Fibroblast of mammary gland (primary cell): ENCODE measurements around the gene RAB40C.

ENCODE experiments used
- DNase-seq: peaks from one replicate; pipeline ENCODE4 v3.0.0-alpha.2; 2010; ENCODE audit warnings: low read depth
- H3K4me3 ChIP-seq: 2 replicates; pipeline ENCODE4 v1.5.1; 2011; ENCODE audit warnings: low read depth, mild to moderate bottlenecking, low read length, moderate library complexity; ENCODE audit not compliant: control insufficient read depth
- TF ChIP-seq, protein P1 (sequence below): conservative IDR thresholded peaks from 2 replicates; pipeline ENCODE4 v1.5.1; 2011; ENCODE audit warnings: low read depth, low read length, inconsistent platforms; ENCODE audit not compliant: control insufficient read depth, insufficient read depth

Gene RAB40C

DNA sequence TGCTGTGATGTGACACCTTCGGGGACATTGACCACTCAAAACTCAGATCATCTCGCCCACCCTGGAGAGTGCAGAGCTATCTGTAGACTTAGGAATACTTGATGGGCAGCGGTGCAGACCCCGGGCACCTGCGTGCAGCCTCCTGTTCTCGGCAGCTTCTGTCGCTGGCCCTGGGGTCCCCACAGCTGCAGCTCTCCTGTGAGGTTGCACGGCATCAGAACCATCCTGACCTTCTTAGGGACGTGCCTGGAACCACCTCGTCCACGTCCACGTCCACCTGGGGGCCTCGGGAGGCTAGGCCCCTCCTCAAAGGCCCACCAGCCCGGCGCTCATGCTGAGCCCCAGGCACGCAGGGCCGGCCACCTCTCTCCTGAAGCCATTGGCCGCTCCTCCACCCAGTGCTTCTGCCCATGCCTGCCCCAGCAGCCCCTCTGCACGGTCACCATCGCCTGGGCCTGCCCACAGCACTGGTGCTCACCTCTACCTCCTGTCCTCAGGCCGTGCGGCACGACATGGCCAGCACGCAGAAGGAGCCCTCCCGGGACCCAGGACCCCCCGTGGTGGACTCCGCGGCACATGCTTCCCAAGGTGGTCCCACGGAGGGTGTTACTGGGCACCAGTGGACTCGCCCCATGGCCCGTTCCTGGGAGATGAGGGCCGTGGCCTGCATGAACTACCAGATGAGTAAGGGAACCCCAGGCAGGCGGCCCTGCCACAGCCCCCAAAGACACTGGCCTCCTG lies 38.6 kb downstream of the RAB40C start:
- DNase-seq: no peak
- TF ChIP-seq, protein P1, sequence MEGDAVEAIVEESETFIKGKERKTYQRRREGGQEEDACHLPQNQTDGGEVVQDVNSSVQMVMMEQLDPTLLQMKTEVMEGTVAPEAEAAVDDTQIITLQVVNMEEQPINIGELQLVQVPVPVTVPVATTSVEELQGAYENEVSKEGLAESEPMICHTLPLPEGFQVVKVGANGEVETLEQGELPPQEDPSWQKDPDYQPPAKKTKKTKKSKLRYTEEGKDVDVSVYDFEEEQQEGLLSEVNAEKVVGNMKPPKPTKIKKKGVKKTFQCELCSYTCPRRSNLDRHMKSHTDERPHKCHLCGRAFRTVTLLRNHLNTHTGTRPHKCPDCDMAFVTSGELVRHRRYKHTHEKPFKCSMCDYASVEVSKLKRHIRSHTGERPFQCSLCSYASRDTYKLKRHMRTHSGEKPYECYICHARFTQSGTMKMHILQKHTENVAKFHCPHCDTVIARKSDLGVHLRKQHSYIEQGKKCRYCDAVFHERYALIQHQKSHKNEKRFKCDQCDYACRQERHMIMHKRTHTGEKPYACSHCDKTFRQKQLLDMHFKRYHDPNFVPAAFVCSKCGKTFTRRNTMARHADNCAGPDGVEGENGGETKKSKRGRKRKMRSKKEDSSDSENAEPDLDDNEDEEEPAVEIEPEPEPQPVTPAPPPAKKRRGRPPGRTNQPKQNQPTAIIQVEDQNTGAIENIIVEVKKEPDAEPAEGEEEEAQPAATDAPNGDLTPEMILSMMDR: no peak
- no peak overlapping the region for H3K4me3 ChIP-seq

DNA sequence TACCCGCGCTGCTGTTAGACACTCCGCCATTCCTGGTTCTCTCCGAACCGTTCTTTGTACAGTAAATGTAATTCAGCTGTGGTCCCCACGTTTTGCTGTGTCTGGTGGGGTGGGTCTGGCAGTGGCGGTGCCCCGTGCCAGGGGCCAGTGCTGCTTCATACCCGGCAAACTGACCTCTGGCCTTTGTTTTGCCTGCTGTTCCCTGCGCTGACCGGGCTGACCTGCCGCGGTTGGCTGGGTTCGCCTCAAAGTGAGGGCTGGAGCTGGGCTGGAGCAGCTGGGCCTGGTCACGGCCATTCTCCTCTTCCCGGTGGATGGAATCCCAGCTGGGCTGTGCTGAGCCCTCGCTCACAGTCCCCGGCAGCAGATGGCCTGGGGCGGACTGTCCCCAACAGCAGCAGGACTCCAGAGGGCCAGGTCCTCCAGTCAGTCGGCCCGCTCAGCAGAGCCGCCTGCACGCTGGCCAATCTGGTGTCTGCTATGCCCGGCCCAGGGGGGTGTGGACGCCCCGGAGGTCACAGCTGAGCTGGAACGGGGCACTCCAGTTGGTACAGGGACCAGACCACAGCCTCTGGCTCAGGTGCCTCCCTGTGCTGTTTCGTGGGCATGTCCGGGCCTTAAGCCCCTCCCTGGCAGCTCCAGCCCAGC lies 39.4 kb downstream of the RAB40C start:
- H3K4me3 ChIP-seq: no peak overlapping the region
- no peak for DNase-seq
- TF ChIP-seq, protein P1: no peak

DNA sequence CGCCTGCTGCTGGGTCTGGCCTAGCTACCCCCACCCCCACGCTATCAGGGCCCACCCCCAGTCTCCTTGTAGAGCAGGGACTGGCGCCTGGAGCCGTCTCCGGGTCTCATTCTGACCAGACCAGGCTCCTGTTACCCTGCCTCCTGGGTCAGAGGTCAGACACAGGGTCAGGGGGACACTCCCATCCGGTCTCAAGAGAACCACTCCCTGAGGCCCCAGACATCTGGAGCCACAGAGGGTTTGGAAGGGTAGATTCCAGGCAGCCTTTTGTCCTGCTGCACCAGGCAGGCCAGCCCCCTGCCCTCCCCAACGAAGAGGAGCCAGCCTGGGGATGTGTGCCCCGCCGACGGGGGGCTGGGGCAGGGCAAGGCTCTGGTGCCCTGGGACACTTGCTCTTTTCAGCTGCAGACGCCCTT lies 40.0 kb downstream of the RAB40C start:
- TF ChIP-seq, protein P1: no peak
- no peak for DNase-seq
- no peak overlapping the region for H3K4me3 ChIP-seq

DNA sequence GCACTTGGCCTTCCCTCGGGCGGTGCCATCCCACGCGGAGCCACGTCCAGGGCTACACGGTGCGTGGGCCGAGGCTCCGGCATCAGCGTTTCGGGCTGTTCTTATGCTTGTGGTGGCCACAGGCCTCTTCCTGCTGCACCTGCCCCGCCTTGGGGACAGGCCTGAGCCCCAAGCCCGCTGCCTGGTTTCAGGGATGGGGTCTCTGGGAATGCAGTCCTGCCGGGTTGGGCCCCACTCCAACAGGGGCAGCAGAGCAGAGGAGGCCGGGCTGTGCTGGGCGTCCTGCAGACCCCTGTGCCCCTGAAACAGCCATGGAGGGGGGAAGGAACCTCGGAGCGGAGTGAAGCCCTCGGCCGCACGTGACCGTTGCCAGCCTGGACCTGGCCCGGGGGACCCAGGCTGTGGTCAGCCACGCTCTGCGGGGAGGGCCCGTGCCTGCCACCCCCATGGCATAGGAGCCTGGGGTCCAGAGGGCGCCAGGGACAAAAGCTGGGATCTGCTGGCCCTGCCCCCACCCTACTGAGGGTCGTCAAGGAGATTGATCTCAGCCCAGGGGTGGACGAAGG lies 40.5 kb downstream of the RAB40C start:
- no peak for DNase-seq
- TF ChIP-seq, protein P1: no peak
- H3K4me3 ChIP-seq: no peak overlapping the region

DNA sequence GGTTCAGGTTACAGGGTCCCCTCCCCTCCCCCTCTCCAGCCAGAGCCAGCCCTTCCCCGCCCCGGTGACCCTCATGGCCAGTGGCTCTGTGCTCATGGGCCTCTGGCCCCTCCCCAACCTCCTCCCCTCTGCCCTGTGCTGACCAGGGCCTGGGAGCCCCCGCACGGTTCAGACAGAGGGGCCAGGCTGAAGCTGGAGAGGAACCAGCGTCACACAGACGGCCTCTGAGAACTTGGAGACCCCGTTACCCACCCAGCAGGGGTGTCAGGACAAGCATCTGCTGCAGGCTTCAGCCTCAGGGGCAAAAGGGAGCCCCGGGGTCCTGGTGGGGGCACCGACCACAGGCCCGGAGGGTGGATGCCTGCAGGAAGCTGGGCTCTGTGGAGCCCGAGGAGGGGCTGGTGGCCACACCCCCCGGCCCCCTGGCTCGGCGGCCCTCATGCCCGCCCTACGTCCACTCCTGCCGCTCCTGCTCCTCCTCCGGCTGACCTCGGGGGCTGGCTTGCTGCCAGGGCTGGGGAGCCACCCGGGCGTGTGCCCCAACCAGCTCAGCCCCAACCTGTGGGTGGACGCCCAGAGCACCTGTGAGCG lies 41.0 kb downstream of the RAB40C start, which contains the start of gene WFIKKN1:
Gene WFIKKN1 (plus strand): TSS at position 171 of the 591 bp plus-strand sequence. CDS start 269 bp downstream, at position 440.
- H3K4me3 ChIP-seq: no peak within 1 kb of the TSS
- TF ChIP-seq, protein P1: no peak
- no peak for DNase-seq

DNA sequence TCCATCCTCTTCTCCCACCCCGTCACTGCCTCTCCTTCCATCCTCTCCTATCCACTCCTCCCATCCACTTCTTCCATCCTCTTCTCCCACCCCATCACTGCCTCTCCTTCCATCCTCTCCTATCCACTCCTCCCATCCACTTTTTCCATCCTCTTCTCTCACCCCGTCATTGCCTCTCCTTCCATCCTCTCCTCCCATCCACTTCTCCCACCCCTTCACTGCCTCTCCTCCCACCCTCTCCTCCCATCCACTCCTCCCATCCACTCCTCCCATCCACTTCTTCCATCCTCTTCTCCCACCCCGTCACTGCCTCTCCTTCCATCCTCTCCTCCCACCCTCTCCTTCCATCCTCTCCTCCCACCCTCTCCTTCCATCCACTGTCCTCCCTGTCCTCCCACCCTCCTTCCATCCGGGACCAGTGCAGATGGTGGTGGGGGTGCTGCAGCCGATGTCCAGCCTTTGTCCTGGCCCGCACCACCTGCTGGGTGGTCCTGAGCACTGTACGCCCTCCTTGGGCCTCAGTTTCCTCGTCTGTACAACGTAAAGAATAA lies 42.0 kb downstream of the RAB40C start:
- DNase-seq: no peak
- no peak overlapping the region for H3K4me3 ChIP-seq
- TF ChIP-seq, protein P1: no peak
